HG03558 (cell line): ENCODE results near the gene ENKUR.
"Not testable (repeated sequence)": the region's sequence is repeated elsewhere in the genome, so short reads cannot be mapped to it uniquely, and the experiment has no call there.

Source experiments
- ATAC-seq: cut with Tn5 transposase; IDR thresholded peaks from one replicate; pipeline ENCODE4 v1.9.1; 2021; ENCODE audit warnings: moderate number of reproducible peaks; ENCODE audit not compliant: unreplicated experiment; ENCODE audit errors: extremely low read depth

Gene ENKUR

GRCh38 chr10:25024528-25024927 lies 8.6 kb upstream of the ENKUR start:
- ATAC-seq: no peak

- ATAC-seq: no peak
Observed at GRCh38 chr10:25023278-25023677, 7.3 kb upstream of the ENKUR start.

- no peak for ATAC-seq
Observed at GRCh38 chr10:25018703-25019102, 2.7 kb upstream of the ENKUR start.

- no peak for ATAC-seq
Observed at GRCh38 chr10:25017661-25018060, 1.7 kb upstream of the ENKUR start.

- no peak for ATAC-seq
Observed at GRCh38 chr10:25017154-25017590, 1.2 kb upstream of the ENKUR start.

- peak; percentile 98 for ATAC-seq
Observed at GRCh38 chr10:25016376-25017153, 607 bp upstream of the ENKUR start, which contains the start of gene THNSL1. Gene THNSL1 (plus strand): TSS chr10:25016612. CDS start chr10:25023224, 6,612 bp downstream.

- no peak for ATAC-seq
Observed at GRCh38 chr10:25014579-25014978, 1.4 kb downstream of the ENKUR start.

- ATAC-seq: not testable (repeated sequence)
Observed at GRCh38 chr10:25011591-25011990, 4.4 kb downstream of the ENKUR start.

- no peak for ATAC-seq
Observed at GRCh38 chr10:24998044-24998443, 17.9 kb downstream of the ENKUR start.

- ATAC-seq: no peak
Observed at GRCh38 chr10:24995072-24995471, 20.9 kb downstream of the ENKUR start.

- no peak for ATAC-seq
Observed at GRCh38 chr10:24993237-24993958, 22.6 kb downstream of the ENKUR start.

GRCh38 chr10:24992512-24993133 lies 23.3 kb downstream of the ENKUR start:
- ATAC-seq: no peak

- ATAC-seq: no peak
Observed at GRCh38 chr10:24991298-24991697, 24.7 kb downstream of the ENKUR start.

- ATAC-seq: no peak
Observed at GRCh38 chr10:24989867-24990266, 26.1 kb downstream of the ENKUR start.

- ATAC-seq: no peak
Observed at GRCh38 chr10:24988831-24989640, 26.9 kb downstream of the ENKUR start.

- ATAC-seq: no peak
Observed at GRCh38 chr10:24984906-24985305, 31.1 kb downstream of the ENKUR start.

- ATAC-seq: no peak
Observed at GRCh38 chr10:24983946-24984345, 32.0 kb downstream of the ENKUR start.

- ATAC-seq: no peak
Observed at GRCh38 chr10:24983130-24983529, 32.8 kb downstream of the ENKUR start.

- ATAC-seq: peak; percentile 35
Observed at GRCh38 chr10:24982319-24983112, 33.4 kb downstream of the ENKUR start.
